ENCODE results near the gene MRPL54. TPM values are rescaled to one million over a fixed set of nuclear protein-coding genes. Genes with fewer than 3 reads are reported as not detected.
A peak's percentile ranks its signal among the peaks of the same experiment; 100 is the strongest.

MRPL54 gene
- total RNA-seq, 3 donors from 2014 or later (not counting 1 experiment from before 2014, with no cell fraction given), result 54.1 to 60.5 (median 55.5) TPM

- Histone ChIP-seq H3K4me3 (ENCODE audit: low read length) (no peak overlapping the region), H3K27ac (ENCODE audit: low read length) (no peak overlapping the region), H3K27me3 (ENCODE audit: control insufficient read depth, insufficient read depth, low read length) (no peaks in the 10 kb centered on the region), H3K36me3 (ENCODE audit: control insufficient read depth, insufficient read depth, low read length) (peaks cover 24% of the 10 kb centered on the region), H3K4me1 (ENCODE audit: control insufficient read depth, insufficient read depth, low read length) (peaks cover 8% of the 10 kb centered on the region), H3K9me3 (ENCODE audit: control insufficient read depth, insufficient read depth, low read length) (no peaks in the 10 kb centered on the region)
- DNase-seq (no peak), ATAC-seq (no peak)
- Mint-ChIP-seq H3K27ac (peak overlapping the region in 1 of 2 donors; percentile 65), H3K4me1 (peaks cover 0 to 27% of the 10 kb centered on the region in 2 donors), H3K36me3 (no peaks in the 10 kb centered on the region), H3K4me3 (no peak overlapping the region), H3K9me3 (no peaks in the 10 kb centered on the region), H3K27me3 (ENCODE audit: low read depth in 2 of 2) (no peaks in the 10 kb centered on the region)
- intact Hi-C loops (cut with micrococcal nuclease), result no loop called here
- no peak for TF ChIP-seq CTCF (IDR thresholded peaks at IDR 0.05)
- 97% methylated on average over 5 of the region's 5 CpGs for WGBS (ENCODE audit: insufficient coverage)
Observed at GRCh38 chr19:3775831-3776230, 13.3 kb downstream of the MRPL54 start.

- Mint-ChIP-seq H3K9me3 (no peaks in the 10 kb centered on the region), H3K4me3 (no peak overlapping the region), H3K4me1 (peaks cover 2 to 34% of the 10 kb centered on the region in 2 donors), H3K36me3 (no peaks in the 10 kb centered on the region), H3K27me3 (ENCODE audit: low read depth in 2 of 2) (no peaks in the 10 kb centered on the region), H3K27ac (peak overlapping the region in 1 of 2 donors; percentile 65)
- H3K4me3 ChIP-seq (ENCODE audit: low read length), result no peak overlapping the region
- H3K27me3 ChIP-seq (ENCODE audit: control insufficient read depth, insufficient read depth, low read length), result no peaks in the 10 kb centered on the region
- WGBS (ENCODE audit: insufficient coverage), result 98% methylated on average over 1 of the region's 1 CpG
- no peak for DNase-seq
- peaks cover 6% of the 10 kb centered on the region for H3K9me3 ChIP-seq (ENCODE audit: control insufficient read depth, insufficient read depth, low read length)
- peaks cover 15% of the 10 kb centered on the region for H3K4me1 ChIP-seq (ENCODE audit: control insufficient read depth, insufficient read depth, low read length)
- peaks cover 29% of the 10 kb centered on the region for H3K36me3 ChIP-seq (ENCODE audit: control insufficient read depth, insufficient read depth, low read length)
- intact Hi-C loops (cut with micrococcal nuclease), result no loop called here
- ATAC-seq, result no peak
- H3K27ac ChIP-seq (ENCODE audit: low read length), result no peak overlapping the region
- no peak for TF ChIP-seq CTCF (IDR thresholded peaks at IDR 0.05)
Observed at GRCh38 chr19:3776479-3777040, 14.1 kb downstream of the MRPL54 start.

- Mint-ChIP-seq H3K36me3 (peaks cover 8% of the 10 kb centered on the region), H3K27me3 (ENCODE audit: low read depth in 2 of 2) (no peaks in the 10 kb centered on the region), H3K4me3 (no peak overlapping the region), H3K27ac (peak overlapping the region in 1 of 2 donors; percentile 36), H3K4me1 (peaks cover 11 to 40% of the 10 kb centered on the region in 2 donors), H3K9me3 (peaks cover 3 to 5% of the 10 kb centered on the region in 2 donors)
- no peaks in the 10 kb centered on the region for H3K27me3 ChIP-seq (ENCODE audit: control insufficient read depth, insufficient read depth, low read length)
- WGBS (ENCODE audit: insufficient coverage), result 95% methylated on average over 37 of the region's 37 CpGs
- no peak overlapping the region for H3K4me3 ChIP-seq (ENCODE audit: low read length)
- ATAC-seq, result peak in 1 of 3 donors; percentile 8
- intact Hi-C loops (cut with micrococcal nuclease), result no loop called here
- no peak for DNase-seq
- no peak overlapping the region for H3K27ac ChIP-seq (ENCODE audit: low read length)
- TF ChIP-seq CTCF (IDR thresholded peaks at IDR 0.05), result no peak
- H3K9me3 ChIP-seq (ENCODE audit: control insufficient read depth, insufficient read depth, low read length), result peaks cover 20% of the 10 kb centered on the region
- peaks cover 46% of the 10 kb centered on the region for H3K36me3 ChIP-seq (ENCODE audit: control insufficient read depth, insufficient read depth, low read length)
- peaks cover 19% of the 10 kb centered on the region for H3K4me1 ChIP-seq (ENCODE audit: control insufficient read depth, insufficient read depth, low read length)
Observed at GRCh38 chr19:3778104-3778867, 15.8 kb downstream of the MRPL54 start.
